K562 (cell line): ENCODE measurements around the gene DOCK7. TPM values are rescaled to one million over a fixed set of nuclear protein-coding genes. Genes with fewer than 3 reads are reported as not detected.
A peak's percentile ranks its signal among the peaks of the same experiment; 100 is the strongest.

Experiments
- ATF7 ChIP-seq: fragments of 450-650 bp; IDR thresholded peaks from 2 replicates; pipeline ENCODE4 v1.7.1; 2014; ENCODE audit warnings: mild to moderate bottlenecking, moderate library complexity
- BRF1 ChIP-seq: IDR thresholded peaks from 3 replicates; pipeline ENCODE4 v1.6.1; 2011; ENCODE audit warnings: borderline replicate concordance, mild to moderate bottlenecking; ENCODE audit not compliant: insufficient read length; ENCODE audit errors: extremely low read depth
- C11orf30 ChIP-seq: fragments of 450-650 bp; IDR thresholded peaks from 2 replicates; pipeline ENCODE4 v1.6.1; 2016; ENCODE audit warnings: low read depth, mild to moderate bottlenecking
- DPF2 ChIP-seq: fragments of 450-650 bp; IDR thresholded peaks from 2 replicates; pipeline ENCODE4 v1.6.1; 2016
- FOSL1 ChIP-seq: fragments of 200-800 bp; sonication (Bioruptor generic); conservative IDR thresholded peaks from 2 replicates; pipeline ENCODE4 v1.6.1; 2016; ENCODE audit warnings: missing genetic modification characterization, missing compliant biosample characterization
- HMBOX1 ChIP-seq: sonication (generic); IDR thresholded peaks from 2 replicates; pipeline ENCODE4 v1.6.1; 2016
- JUND ChIP-seq, 2 experiments: IDR thresholded peaks; 2 replicates in 1 of 2; 3 replicates in 1 of 2; pipeline ENCODE4 v1.6.1; 2011; ENCODE audit warnings: borderline replicate concordance in 2 of 2, low read depth in 2 of 2, low read length in 2 of 2, improper control_type of control experiment in 1 of 2, missing biosample characterization in 1 of 2, missing genetic modification characterization in 1 of 2, missing genetic modification reagents in 1 of 2
- MAFF ChIP-seq: IDR thresholded peaks from 2 replicates; pipeline ENCODE4 v1.6.1; 2012; ENCODE audit warnings: low read length, improper control_type of control experiment
- MAFK ChIP-seq: IDR thresholded peaks from 2 replicates; pipeline ENCODE4 v1.6.1; 2011; ENCODE audit warnings: low read length, improper control_type of control experiment
- NFE2 ChIP-seq: IDR thresholded peaks from 2 replicates; pipeline ENCODE4 v1.6.1; 2014; ENCODE audit warnings: antibody characterized with exemption, low read depth
- RNF219 ChIP-seq: fragments of 250-450 bp; sonication (Bioruptor Pico); IDR thresholded peaks from 2 replicates; pipeline ENCODE4 v1.5.0; 2022; ENCODE audit warnings: mild to moderate bottlenecking
- USF1 ChIP-seq: sonication (generic); formaldehyde crosslinking; IDR thresholded peaks from 2 replicates; pipeline ENCODE4 v1.9.0; 2022; ENCODE audit warnings: mild to moderate bottlenecking, missing genetic modification reagents
- ZEB2 ChIP-seq: fragments of 450-650 bp; IDR thresholded peaks from 2 replicates; pipeline ENCODE4 v1.6.1; 2016
- ZNF511 ChIP-seq: sonication (generic); formaldehyde crosslinking; IDR thresholded peaks from 2 replicates; pipeline ENCODE4 v1.8.0; 2022; ENCODE audit warnings: mild to moderate bottlenecking, missing genetic modification reagents
- ZNF639 ChIP-seq, 2 experiments: fragments of 200-800 bp in 1 of 2; sonication (Bioruptor generic) in 1 of 2; sonication (generic) in 1 of 2; formaldehyde crosslinking in 1 of 2; IDR thresholded peaks in 1 of 2; conservative IDR thresholded peaks in 1 of 2; 2 replicates each; pipeline versions ENCODE4 v1.5.0 to v1.6.1; 2016 to 2020; ENCODE audit warnings: missing compliant biosample characterization in 1 of 2, missing genetic modification characterization in 1 of 2, missing genetic modification reagents in 1 of 2
- ZNF695 ChIP-seq: fragments of 450-650 bp; formaldehyde crosslinking; IDR thresholded peaks from 2 replicates; pipeline ENCODE4 v1.4.0; 2020; ENCODE audit warnings: mild to moderate bottlenecking, moderate library complexity
- polyA plus RNA-seq, 8 experiments: library from polyadenylated mRNA; depleted of rRNA in 4 of 8; stranded (reverse) in 5 of 8; unstranded in 3 of 8; fragments of >200 nt; fragmentation: Nextera tagmentation in 2 of 8; fragmentation: Illumina TruSeq in 1 of 8; extraction: Ambion mirVana in 2 of 8; extraction: Trizol in 1 of 8; gene quantifications; 2 replicates each; pipeline versions ENCODE4 v1.2.1 to v1.2.3, GENCODE V29; 2011 to 2014; ENCODE audit warnings: inconsistent platforms in 1 of 8, missing spikeins in 1 of 8
- total RNA-seq, 7 experiments: library from RNA; depleted of rRNA in 6 of 7; stranded (reverse); fragments of >200 nt in 6 of 7; fragmentation: Illumina TruSeq in 2 of 7; extraction: Trizol in 2 of 7; gene quantifications; 2 replicates each; pipeline versions ENCODE4 v1.2.1 to v1.2.3, GENCODE V29; 2011 to 2021; ENCODE audit warnings: low replicate concordance in 1 of 7

DOCK7 gene
- total and polyA plus RNA-seq, 9 of the 15 experiments (the other 6 are each of a cell fraction or from before 2014, with no cell fraction given), result 4.9 to 35.1 (median 12.6) TPM

- TF ChIP-seq ZNF639 (CRISPR knock-in tag; conservative IDR thresholded peaks at IDR 0.05 in 1 of 2, IDR thresholded peaks at IDR 0.05 in 1 of 2), result no peak
- TF ChIP-seq DPF2, result peak; percentile 57; the same call in 1 of the 2 replicates
- no peak for TF ChIP-seq RNF219
- TF ChIP-seq FOSL1 (tag), result peak; percentile 81; the same call in 1 of the 2 replicates
- no peak for TF ChIP-seq ZEB2
- TF ChIP-seq ZNF511 (CRISPR knock-in tag), result no peak
- TF ChIP-seq HMBOX1, result peak; percentile 47; the same call in 1 of the 2 replicates
- peak; percentile 85 for TF ChIP-seq C11orf30
- TF ChIP-seq ATF7, result peak; percentile 58; the same call in 1 of the 2 replicates
- TF ChIP-seq BRF1, result no peak
- peak; percentile 80 for TF ChIP-seq MAFK
- TF ChIP-seq ZNF695 (CRISPR knock-in tag), result no peak
- TF ChIP-seq MAFF, result peak; percentile 65; the same call in 1 of the 2 replicates
- peak; percentile 81 for TF ChIP-seq JUND (IDR thresholded peaks at IDR 0.05; ENCODE audit: borderline replicate concordance, low read depth, low read length)
- TF ChIP-seq JUND (tag; IDR thresholded peaks at IDR 0.05; ENCODE audit: borderline replicate concordance, low read depth, low read length), result peak; percentile 88
- TF ChIP-seq USF1 (CRISPR knock-in tag), result peak; percentile 58; the same call in 1 of the 2 replicates
- TF ChIP-seq NFE2, result peak; percentile 84
Measured at GRCh38 chr1:62621907-62622306, 66.3 kb downstream of the DOCK7 start (continued).
